ENCODE results near the gene SNX32.

The SNX32 gene

DNA sequence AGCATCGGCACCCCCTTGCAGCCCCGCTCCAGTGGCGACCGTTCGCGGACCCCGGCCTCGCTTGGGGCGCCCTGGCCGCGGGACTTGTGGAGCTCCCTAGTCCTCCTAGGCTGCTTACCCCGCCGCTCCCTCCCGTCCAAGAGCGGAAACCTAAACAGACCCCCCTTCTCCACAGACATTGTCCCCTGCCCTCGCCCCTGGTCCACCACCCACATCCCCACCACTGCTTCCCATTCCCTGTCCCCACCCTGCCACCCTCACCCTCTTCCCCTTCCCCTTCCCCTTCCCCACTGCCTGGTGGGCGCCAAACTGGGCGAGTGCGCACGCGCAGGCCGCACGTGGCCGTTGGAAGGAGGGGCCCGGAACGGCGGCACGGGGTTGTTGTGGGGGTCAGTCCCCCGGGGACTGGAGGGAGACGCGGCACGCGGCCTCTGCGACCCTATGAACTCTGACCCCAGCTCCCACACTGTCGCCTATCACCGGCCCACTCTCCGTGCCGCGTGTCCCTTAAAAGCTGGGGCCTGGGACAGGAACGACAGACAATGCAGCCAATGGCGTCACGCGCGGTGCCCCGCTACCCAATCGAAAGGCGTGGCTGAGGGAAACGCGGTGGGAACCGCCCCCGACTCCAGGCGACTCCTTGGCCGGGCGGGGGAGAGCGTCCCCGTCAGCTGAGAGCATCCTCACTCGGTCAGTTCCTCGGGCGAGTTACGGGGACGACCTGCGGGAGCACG, at the start of gene SNX32:
Gene SNX32 (plus strand): TSS at position 667 of the 734 bp plus-strand sequence. CDS start 103 bp downstream, outside the sequence.
- TF ChIP-seq GATA2 (IDR thresholded peaks at IDR 0.05; ENCODE audit: low read depth, low read length) (no peak), GATA3 (IDR thresholded peaks at IDR 0.05; ENCODE audit: low read depth, low read length) (no peak)

DNA sequence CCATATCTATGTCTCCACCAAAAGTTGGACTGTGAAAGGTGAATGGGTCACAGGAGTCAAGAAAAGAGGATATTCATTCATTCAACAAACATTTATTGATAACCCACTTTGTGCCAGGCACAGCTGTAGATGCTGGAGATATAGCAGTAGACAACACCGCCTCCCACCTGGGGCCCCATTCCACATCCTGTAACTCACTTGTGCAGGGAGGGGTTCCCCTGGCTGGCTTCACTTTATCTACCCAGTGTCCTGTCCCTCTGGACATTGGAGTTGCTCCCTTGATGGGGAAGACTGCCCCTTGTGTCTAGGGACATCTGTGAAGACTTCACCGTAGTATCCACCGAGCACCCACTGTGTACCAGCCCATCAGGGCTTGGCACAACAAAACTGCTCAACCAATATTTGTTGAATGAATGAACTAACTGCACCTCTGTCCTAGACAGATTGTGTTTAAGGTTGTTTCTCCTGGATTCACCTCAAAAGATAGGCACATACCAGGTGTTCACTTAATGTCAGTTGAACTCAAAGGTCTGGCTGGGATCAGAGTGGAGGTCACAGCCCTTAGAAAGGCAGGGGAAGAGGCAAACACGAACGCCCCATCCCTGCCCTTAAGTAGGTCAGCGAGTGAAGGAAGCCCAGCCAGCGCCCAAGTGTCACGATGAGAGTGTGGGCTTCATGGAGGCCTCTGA, 48.3 kb upstream of the SNX32 start:
- TF ChIP-seq GATA2 (IDR thresholded peaks at IDR 0.05; ENCODE audit: low read depth, low read length) (no peak), GATA3 (IDR thresholded peaks at IDR 0.05; ENCODE audit: low read depth, low read length) (no peak)

DNA sequence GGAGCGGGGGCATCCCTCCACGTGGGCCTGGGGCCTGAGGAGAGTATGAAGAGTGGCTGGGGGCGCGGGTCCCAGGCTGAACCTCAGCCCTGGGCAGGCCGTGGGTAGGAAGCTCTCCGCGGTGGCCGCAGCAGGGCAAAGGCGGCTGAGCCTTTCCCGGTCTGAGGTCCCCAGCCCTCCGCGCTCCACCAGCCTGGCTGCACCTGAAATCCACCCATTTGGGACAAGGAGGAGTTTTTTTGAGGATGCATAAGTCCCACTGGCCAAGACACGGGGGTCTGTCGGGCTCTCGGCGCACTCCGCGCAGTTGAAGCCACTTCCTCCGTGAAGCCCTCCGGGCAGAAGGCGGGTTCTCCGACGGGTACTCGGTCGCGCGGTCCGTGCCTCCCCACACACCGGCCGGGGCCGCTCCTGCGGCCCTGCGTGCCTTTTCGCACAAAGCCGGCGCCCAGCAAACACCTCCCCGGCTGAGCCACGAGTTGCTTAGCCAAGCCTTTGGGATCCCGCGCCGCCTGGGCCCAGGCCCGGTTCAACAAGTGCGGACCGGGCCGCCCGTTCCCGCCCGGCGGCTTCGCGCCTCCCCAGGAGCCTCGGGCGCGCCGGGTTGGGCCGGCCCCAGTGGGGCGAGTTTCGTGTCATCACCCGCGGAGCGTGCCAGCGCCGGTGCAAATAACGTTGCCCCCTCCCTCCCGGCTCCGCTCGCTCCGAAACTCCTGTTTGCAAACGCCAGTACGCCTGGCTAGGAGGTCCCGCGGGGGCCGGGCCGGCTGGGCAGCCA, 47.6 kb upstream of the SNX32 start:
- TF ChIP-seq GATA2 (IDR thresholded peaks at IDR 0.05; ENCODE audit: low read depth, low read length), result no peak
- TF ChIP-seq GATA3 (IDR thresholded peaks at IDR 0.05; ENCODE audit: low read depth, low read length), result no peak

DNA sequence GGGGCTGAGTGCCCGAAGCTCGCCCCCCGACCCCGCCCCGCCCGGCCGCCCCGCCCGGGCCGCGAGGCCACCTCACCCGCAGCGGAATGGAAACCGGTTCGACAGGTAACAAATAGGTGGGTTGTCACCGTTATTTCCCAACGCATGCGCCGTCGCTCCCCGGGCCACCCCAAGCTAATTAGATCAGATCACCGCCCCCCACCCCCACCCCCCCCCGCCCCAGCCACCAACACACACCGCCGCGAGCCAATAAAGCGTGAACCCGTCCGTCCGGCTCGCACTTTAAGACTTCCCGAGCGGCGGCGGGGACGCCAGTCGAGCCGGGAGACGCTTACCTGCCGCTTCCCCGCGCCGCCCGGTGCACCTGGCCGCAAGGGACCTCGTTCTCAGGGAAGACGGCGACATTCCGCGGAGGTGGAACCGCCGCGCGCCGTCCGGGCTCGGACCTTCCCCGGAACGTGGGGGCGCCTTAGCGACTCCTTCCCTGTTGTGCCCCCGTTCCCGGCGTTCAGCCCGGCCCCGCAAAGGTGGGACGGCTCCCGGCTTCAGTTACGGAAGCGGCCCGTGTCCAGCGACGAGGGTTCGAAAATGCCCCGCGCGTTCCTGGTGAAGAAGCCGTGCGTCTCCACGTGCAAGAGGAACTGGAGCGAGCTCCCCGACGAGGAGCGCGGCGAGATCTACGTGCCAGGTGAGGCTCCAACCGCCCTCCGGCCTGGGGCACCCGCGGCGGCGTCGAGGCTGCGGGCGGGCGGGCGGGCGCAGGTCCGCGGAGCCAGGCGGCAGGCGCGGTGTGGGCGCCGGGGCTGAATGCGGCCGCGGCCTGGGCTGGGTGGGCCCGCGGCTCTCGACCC, 46.8 kb upstream of the SNX32 start, which contains the start of gene OVOL1:
Gene OVOL1 (plus strand): TSS at position 278 of the 851 bp plus-strand sequence. CDS start 311 bp downstream, at position 589.
- TF ChIP-seq GATA2 (IDR thresholded peaks at IDR 0.05; ENCODE audit: low read depth, low read length) (no peak), GATA3 (IDR thresholded peaks at IDR 0.05; ENCODE audit: low read depth, low read length) (no peak)

DNA sequence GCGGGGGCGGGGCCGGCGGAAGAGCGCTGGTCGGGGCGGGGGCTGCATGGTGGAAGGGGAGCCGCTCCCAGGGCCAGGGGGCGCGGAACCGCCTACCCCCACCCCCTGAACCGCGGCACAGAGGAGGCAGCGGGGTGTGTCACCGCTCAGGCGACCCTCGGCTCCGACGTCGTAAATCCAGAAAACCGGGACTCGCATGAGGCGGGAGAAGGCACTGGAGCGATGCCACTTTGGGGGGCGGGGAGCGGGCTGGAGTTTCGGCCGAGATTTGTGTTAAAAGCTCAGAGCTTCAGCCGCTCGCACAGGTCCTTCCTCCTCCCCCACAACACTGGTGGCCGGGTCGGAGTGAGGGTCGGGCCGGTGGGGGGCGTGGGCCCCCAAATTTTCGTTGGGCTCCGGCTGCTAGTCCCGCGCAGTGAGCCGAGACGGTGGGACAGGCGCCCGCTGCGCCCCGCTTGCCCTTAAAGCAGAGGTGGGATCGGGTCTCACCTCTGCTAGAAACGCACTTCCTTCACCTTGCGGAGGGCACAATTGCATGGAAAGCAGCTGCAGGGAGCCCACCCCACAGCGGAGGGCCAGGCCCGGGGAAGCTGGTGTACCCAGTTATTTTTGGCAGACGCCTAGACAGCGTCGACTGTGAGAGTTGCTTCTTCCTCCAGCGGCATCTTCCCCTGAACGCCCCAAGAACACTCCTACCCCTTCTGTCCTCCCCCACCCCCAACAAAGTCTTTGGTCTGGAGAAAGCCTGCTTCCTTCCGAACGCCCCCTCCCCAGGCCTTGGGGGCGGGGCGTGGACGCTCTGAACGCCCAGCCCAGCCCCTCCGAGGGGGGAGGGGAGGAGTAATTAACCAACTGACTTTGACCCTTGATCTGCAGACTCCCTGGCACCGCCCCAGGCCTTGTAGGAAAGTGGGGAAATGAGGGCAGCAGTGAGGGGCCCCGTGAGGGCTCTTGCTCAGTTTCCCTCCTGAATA, 45.8 kb upstream of the SNX32 start:
- TF ChIP-seq GATA3 (IDR thresholded peaks at IDR 0.05; ENCODE audit: low read depth, low read length), result no peak
- no peak for TF ChIP-seq GATA2 (IDR thresholded peaks at IDR 0.05; ENCODE audit: low read depth, low read length)

DNA sequence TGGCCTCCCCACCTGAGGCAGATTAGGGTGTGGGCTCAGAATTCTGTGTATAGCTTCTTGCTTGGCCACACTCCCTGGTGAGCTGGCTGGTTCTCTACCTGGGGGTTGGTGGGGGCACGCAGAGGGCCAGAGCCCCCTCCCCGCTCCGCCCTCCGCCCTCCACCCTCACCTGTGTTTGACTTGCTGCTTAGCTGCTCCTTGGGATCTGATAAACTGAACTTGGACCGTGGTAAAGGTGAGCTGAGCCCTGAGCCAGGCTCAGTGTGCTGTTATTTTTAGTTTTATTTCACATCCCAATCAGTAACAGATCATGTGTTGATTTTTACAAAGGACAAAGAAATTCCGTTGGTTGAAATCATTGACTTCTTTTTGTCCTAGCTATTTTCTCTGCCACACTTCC, 44.9 kb upstream of the SNX32 start:
- no peak for TF ChIP-seq GATA2 (IDR thresholded peaks at IDR 0.05; ENCODE audit: low read depth, low read length)
- TF ChIP-seq GATA3 (IDR thresholded peaks at IDR 0.05; ENCODE audit: low read depth, low read length), result no peak

DNA sequence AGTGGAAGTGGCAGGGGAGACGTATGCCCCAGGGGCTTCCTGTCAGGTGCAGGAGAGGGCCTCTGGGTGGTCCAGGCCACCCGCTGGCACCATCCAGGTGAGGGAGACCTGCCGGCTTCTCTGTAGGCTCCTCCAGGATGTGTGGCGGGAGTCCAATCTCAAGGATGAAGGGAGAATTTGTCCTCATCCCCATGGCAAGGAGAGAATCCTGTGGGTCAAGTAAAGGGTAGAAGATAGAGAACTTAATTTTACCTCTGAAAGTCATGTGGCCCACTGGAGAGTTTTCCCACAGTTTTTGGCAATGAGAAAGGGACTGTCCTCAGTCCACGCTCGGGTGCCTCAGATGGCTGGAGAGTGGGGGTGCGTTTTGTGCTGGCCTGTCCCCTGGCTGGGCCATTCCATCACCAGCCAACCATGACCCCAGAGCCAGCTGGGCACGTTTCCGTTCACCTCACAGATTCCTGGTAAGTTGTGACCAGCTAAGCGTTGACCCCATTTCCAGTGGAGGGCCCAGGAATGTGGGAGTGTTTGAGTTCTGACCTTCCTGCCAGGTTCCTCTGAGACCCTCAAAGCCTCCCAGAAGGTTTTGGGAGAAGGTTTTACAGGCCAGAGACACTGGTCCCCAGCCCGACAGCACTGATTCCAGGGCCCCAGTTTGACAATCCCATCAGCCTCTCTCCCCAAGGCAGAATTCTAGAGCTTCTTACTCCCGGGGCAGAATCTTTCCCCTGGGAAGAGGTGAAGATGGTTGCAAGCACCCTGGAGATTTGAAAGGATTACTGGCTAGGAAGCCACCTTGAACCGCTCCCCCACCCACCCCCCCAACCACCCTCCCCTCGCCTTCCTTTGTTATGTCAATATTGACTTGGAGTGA, 44.3 kb upstream of the SNX32 start:
- no peak for TF ChIP-seq GATA2 (IDR thresholded peaks at IDR 0.05; ENCODE audit: low read depth, low read length)
- no peak for TF ChIP-seq GATA3 (IDR thresholded peaks at IDR 0.05; ENCODE audit: low read depth, low read length)

DNA sequence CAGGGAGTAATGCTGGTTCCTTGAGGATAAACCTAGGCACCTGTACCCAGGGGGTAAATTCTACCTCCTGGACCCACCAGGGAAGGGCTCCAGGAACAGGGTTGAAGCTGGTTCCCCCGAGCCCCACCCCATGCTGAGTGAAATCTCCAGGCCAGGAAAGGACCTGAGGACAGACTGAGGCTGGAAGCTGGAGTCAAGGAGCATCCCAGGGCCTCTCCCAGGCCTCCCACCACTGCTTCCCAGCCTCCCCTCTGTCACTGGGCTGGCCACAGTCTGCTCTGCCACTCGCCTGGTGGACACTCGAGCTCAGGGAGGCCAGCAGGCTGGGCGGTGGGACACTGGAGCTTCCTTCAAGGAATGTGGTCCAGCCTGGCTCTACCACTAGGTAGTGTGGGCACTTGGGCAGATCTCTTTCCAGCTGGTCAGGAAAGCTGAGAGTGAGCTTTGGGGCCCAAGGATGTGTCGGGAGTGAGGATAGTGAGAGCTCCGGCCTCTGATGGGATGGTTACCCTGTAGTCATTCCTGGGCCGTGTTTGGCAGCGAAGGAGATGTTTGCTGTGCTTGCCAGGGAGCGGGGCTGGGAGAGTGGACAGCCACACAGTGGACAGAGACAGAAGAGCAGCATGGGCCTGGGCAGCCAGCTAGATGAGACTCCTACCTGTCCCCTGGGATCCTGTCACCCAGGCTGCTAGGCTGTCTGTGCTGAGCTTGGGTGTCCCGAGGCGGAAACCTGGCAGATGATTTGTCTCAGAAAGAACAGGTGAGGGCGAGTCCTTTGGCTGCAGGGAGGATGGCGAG, 43.5 kb upstream of the SNX32 start:
- TF ChIP-seq GATA3 (IDR thresholded peaks at IDR 0.05; ENCODE audit: low read depth, low read length) (no peak), GATA2 (IDR thresholded peaks at IDR 0.05; ENCODE audit: low read depth, low read length) (no peak)

DNA sequence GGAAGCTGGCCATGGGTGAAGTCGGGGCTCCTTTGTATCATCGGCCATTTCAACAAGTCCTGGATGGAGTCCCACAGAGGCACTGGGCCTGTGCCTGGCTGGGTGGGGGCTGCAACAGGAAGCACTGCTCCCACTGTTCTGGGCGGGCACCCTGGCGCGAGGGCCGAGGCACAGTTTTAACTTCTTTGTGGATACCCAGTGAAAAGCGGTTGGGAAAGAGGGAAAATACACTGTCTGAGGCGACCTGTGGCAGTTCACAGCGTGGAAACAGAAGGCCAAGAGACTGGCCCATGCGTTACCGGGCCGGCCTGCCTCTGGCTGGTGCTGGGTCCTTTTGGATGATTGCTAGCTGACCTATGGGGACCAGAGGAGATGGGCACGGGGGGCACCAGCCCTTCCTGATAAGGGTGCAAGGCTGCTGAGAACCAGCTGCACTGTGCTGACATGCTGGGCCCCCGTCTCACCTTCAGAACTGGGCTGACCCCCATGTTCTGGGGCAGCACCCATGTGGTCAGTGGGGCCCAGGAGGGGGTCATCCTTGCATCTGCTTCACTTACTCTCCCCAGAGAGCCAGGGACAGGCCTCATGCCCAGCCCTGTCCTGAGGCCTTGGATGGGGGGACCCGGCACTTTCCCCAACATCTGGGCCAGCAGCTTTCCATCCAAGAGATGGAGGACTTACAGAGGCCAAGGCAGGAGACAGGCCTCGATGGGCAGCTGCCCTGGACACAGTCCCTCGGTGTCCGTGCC, 42.7 kb upstream of the SNX32 start:
- TF ChIP-seq GATA2 (IDR thresholded peaks at IDR 0.05; ENCODE audit: low read depth, low read length) (no peak), GATA3 (IDR thresholded peaks at IDR 0.05; ENCODE audit: low read depth, low read length) (no peak)

DNA sequence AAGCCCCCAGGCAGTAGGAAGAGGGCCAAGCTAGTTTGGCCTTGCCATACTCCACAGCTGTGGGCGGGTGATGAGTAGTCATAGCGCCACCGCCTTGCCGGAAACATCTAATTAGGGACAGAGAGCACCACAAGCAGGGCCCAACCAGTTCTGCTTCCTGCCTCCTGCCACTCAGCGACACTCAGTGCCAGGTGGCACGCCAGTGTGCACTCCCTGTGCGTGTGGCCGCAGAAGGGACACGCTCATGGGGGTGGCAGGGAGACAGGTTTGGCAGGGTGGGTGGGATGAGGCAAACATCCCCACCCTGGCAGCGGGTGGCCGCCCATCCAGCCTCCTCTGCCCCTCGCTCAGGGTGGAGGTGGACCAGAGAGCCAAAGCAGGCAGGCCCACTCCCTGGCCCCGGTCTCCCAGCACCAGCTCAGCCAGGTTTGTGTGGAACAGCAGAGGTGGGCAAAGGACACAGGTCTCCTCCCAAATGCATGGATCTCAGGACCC, 42.0 kb upstream of the SNX32 start:
- TF ChIP-seq GATA3 (IDR thresholded peaks at IDR 0.05; ENCODE audit: low read depth, low read length) (no peak), GATA2 (IDR thresholded peaks at IDR 0.05; ENCODE audit: low read depth, low read length) (no peak)
